DMS153 treated with DMSO at 0.1 percent for 48 hours (cell line): ENCODE results near the gene ARHGAP22.

Experiments used
- DNase-seq: peaks from one replicate; lab custom pipeline; 2025; ENCODE audit not compliant: unreplicated experiment; lab: John Stamatoyannopoulos, UW

Gene ARHGAP22

GRCh38 chr10:48501226-48501625 is 103.6 kb downstream of the ARHGAP22 start:
- no peak for DNase-seq

- DNase-seq = no peak
Observed at GRCh38 chr10:48500771-48501170, 104.1 kb downstream of the ARHGAP22 start.

GRCh38 chr10:48498940-48499510 is 105.8 kb downstream of the ARHGAP22 start:
- DNase-seq = no peak

GRCh38 chr10:48497780-48498770 is 106.8 kb downstream of the ARHGAP22 start:
- no peak for DNase-seq

- DNase-seq = no peak
Observed at GRCh38 chr10:48496831-48497779, 107.8 kb downstream of the ARHGAP22 start.

- no peak for DNase-seq
Observed at GRCh38 chr10:48496105-48496830, 108.6 kb downstream of the ARHGAP22 start.

GRCh38 chr10:48495282-48496045 is 109.4 kb downstream of the ARHGAP22 start:
- no peak for DNase-seq

- no peak for DNase-seq
Observed at GRCh38 chr10:48494611-48495010, 110.3 kb downstream of the ARHGAP22 start.

GRCh38 chr10:48494073-48494472 is 110.8 kb downstream of the ARHGAP22 start:
- DNase-seq = peak; percentile 9

- peak; percentile 9 for DNase-seq
Observed at GRCh38 chr10:48493083-48493871, 111.6 kb downstream of the ARHGAP22 start.

- no peak for DNase-seq
Observed at GRCh38 chr10:48492201-48492600, 112.7 kb downstream of the ARHGAP22 start.

- no peak for DNase-seq
Observed at GRCh38 chr10:48491392-48492139, 113.3 kb downstream of the ARHGAP22 start.

- no peak for DNase-seq
Observed at GRCh38 chr10:48490946-48491345, 113.9 kb downstream of the ARHGAP22 start.

GRCh38 chr10:48490571-48490940 is 114.3 kb downstream of the ARHGAP22 start:
- no peak for DNase-seq

GRCh38 chr10:48489099-48489498 is 115.8 kb downstream of the ARHGAP22 start:
- DNase-seq = no peak

GRCh38 chr10:48487244-48487643 is 117.6 kb downstream of the ARHGAP22 start:
- no peak for DNase-seq

GRCh38 chr10:48485711-48486110 is 119.2 kb downstream of the ARHGAP22 start:
- no peak for DNase-seq

GRCh38 chr10:48484911-48485310 is 120.0 kb downstream of the ARHGAP22 start:
- DNase-seq = no peak
